ENCODE measurements around the gene LAMA2. TPM values are rescaled to one million over a fixed set of nuclear protein-coding genes. Genes with fewer than 3 reads are reported as not detected.

LAMA2 gene
- total RNA-seq, 1 donor from 2014 or later, result 18.0 TPM

GRCh38 chr6:129130106-129130505 lies 247.2 kb downstream of the LAMA2 start:
- Mint-ChIP-seq H3K36me3 (ENCODE audit: unreplicated experiment) (no peaks in the 10 kb centered on the region), H3K27ac (ENCODE audit: unreplicated experiment) (no peak overlapping the region), H3K4me1 (ENCODE audit: unreplicated experiment) (no peaks in the 10 kb centered on the region), H3K9me3 (ENCODE audit: unreplicated experiment) (no peaks in the 10 kb centered on the region), H3K4me3 (ENCODE audit: unreplicated experiment) (no peak overlapping the region), H3K27me3 (ENCODE audit: unreplicated experiment) (peaks cover 16% of the 10 kb centered on the region)
- TF ChIP-seq CTCF (IDR thresholded peaks at IDR 0.05), result no peak
- DNase-seq (ENCODE audit: extremely low spot score, unreplicated experiment), result no peak

- no peak for DNase-seq (ENCODE audit: extremely low spot score, unreplicated experiment)
- H3K9me3 Mint-ChIP-seq (ENCODE audit: unreplicated experiment), result no peaks in the 10 kb centered on the region
- H3K4me3 Mint-ChIP-seq (ENCODE audit: unreplicated experiment), result no peak overlapping the region
- no peak for TF ChIP-seq CTCF (IDR thresholded peaks at IDR 0.05)
- H3K4me1 Mint-ChIP-seq (ENCODE audit: unreplicated experiment), result no peaks in the 10 kb centered on the region
- H3K27ac Mint-ChIP-seq (ENCODE audit: unreplicated experiment), result no peak overlapping the region
- H3K36me3 Mint-ChIP-seq (ENCODE audit: unreplicated experiment), result no peaks in the 10 kb centered on the region
- H3K27me3 Mint-ChIP-seq (ENCODE audit: unreplicated experiment), result peaks cover 15% of the 10 kb centered on the region
Observed at GRCh38 chr6:129130959-129131681, 248.2 kb downstream of the LAMA2 start.

GRCh38 chr6:129133770-129134192 lies 250.8 kb downstream of the LAMA2 start:
- H3K27ac Mint-ChIP-seq (ENCODE audit: unreplicated experiment), result no peak overlapping the region
- no peak for DNase-seq (ENCODE audit: extremely low spot score, unreplicated experiment)
- H3K4me1 Mint-ChIP-seq (ENCODE audit: unreplicated experiment), result no peaks in the 10 kb centered on the region
- peaks cover 15% of the 10 kb centered on the region for H3K27me3 Mint-ChIP-seq (ENCODE audit: unreplicated experiment)
- no peaks in the 10 kb centered on the region for H3K9me3 Mint-ChIP-seq (ENCODE audit: unreplicated experiment)
- H3K4me3 Mint-ChIP-seq (ENCODE audit: unreplicated experiment), result no peak overlapping the region
- no peaks in the 10 kb centered on the region for H3K36me3 Mint-ChIP-seq (ENCODE audit: unreplicated experiment)
- no peak for TF ChIP-seq CTCF (IDR thresholded peaks at IDR 0.05)

GRCh38 chr6:129134535-129134934 lies 251.6 kb downstream of the LAMA2 start:
- DNase-seq (ENCODE audit: extremely low spot score, unreplicated experiment), result no peak
- Mint-ChIP-seq H3K27me3 (ENCODE audit: unreplicated experiment) (peaks cover 17% of the 10 kb centered on the region), H3K27ac (ENCODE audit: unreplicated experiment) (no peak overlapping the region), H3K4me3 (ENCODE audit: unreplicated experiment) (no peak overlapping the region), H3K4me1 (ENCODE audit: unreplicated experiment) (no peaks in the 10 kb centered on the region), H3K36me3 (ENCODE audit: unreplicated experiment) (no peaks in the 10 kb centered on the region), H3K9me3 (ENCODE audit: unreplicated experiment) (no peaks in the 10 kb centered on the region)
- no peak for TF ChIP-seq CTCF (IDR thresholded peaks at IDR 0.05)

- Mint-ChIP-seq H3K27me3 (ENCODE audit: unreplicated experiment) (peaks cover 22% of the 10 kb centered on the region), H3K4me3 (ENCODE audit: unreplicated experiment) (no peak overlapping the region), H3K36me3 (ENCODE audit: unreplicated experiment) (no peaks in the 10 kb centered on the region), H3K4me1 (ENCODE audit: unreplicated experiment) (no peaks in the 10 kb centered on the region), H3K9me3 (ENCODE audit: unreplicated experiment) (no peaks in the 10 kb centered on the region), H3K27ac (ENCODE audit: unreplicated experiment) (no peak overlapping the region)
- TF ChIP-seq CTCF (IDR thresholded peaks at IDR 0.05), result no peak
- no peak for DNase-seq (ENCODE audit: extremely low spot score, unreplicated experiment)
Observed at GRCh38 chr6:129135451-129135850, 252.5 kb downstream of the LAMA2 start.

Data from osteocyte (in vitro differentiated cells).